ENCODE measurements around the gene TXNL4A.

Gene TXNL4A

DNA sequence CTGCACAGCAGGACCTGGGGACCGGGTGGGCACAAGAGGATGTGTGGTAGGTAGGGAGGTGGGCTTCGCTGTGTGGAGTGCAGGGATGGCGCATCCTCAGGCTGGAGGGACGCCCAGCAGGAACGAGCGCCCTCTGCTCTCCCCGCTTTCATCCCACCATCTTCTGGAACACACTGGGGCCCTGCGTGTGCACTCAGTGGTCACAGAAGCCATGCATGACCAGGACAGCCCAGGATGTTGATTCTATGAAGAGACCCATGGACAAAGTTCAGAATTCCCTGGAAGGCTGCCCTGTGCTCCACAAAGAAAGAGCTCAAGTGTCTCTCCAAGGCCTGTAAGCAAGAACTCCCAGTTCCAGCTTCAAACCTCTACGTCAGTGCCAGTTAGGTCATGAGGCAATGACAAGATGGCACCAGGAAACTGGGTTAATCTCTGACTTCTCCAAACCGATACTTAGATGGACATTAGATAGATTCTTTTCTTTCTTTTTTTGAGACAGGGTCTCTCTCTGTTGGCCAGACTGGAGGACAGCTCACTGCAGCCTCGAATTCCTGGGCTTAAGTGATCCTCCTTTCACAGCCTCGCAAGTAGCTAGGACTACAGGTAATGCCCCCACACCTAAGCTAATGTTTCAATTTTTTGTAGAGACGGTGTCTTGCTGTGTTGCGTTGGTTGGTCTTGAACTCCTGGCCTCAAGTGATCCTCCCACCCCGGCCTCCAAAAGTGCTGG is 40.3 kb downstream of the TXNL4A start:
- DNase-seq, result no peak

DNA sequence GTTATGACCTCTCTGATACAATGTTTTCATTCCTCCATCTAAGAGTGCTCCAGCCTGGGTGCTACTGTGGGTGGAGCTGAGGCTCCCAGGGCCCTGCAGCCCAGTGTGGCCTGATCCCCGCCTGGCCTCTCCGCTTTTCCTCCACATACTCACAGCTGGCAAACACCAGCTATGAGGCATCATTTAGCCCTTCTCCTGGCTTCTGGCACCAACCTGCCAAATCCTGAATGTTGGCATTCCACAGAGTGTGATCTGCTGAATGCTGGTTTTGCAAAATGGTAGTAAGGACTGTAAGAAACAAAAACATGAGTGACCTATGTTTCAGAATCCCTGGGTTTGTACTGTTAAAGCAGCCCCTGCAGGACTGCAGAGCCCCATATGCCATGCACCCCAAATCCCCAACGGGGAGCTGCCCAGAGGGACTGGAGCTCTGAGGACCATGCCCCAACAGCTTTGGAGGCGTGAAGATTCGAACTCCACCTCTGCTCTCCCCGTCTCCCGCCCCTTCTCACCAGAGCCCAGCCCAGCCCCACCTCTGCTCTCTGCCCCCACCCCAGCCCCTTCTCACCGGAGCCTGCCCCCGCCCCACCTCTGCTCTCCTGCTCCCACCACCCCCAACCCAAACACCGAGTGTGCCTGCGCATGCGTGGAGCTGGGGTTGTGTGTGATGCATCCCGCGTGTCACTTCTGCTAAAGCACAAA is 41.2 kb downstream of the TXNL4A start:
- no peak for DNase-seq

DNA sequence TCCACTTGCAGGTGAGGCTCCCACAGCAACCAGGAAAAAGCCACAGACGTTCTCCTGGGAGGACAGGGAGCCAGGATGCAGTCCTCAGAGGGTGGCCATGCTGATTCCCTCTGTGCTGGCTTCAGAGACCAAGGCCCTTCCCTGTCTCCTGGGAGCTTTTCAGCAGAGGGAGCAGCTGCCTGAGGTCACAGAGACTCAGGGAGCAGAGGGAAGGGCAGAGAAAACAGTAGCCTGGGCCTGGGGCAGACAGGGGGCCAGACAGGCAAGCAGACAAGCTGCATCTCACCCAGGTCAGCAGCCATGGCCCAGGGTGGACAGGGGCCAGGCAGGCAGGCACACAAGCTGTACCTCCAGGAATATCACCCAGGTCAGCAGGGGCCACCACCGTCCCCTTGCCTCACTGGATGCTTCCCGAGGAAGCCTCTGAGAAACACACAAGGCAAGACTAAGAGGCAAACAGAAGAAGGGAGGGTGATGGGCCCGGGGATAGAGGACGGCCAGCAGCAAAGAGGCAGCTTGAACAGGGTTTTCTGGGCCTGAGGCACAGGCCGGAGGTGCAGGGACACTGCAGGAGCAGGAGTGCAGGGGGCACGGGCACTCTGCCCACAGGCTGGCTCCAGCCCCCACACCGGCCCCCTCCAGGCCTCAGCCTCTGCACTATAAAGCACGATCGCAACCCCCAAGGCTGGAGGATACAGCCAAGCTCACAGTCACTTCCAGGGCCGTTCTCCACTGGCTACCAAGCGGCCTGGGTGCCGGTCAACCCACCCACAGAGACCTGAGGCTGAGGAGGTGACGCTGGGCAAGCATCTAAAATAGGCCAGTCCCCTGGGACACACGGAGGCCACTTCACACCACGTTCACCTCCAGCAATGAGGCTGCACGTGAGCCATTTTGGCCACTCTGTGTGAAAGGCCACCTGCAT is 43.0 kb downstream of the TXNL4A start:
- DNase-seq, result no peak

DNA sequence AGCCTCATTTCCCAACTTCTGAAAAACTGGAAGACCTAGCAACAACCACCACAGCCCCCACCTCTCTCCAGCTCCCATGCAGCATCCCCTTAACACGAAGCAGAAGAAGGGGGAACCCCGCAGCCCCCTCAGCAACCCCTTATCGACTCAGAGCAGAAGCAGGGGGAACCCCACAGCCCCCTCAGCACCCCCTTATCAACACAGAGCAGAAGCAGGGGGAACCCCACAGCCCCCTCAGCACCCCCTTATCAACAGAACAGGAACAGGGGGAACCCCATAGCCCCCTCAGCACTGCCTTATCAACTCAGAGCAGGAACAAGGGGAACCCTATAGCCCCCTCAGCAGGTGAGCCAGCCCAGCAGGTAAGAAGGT is 43.6 kb downstream of the TXNL4A start:
- no peak for DNase-seq

DNA sequence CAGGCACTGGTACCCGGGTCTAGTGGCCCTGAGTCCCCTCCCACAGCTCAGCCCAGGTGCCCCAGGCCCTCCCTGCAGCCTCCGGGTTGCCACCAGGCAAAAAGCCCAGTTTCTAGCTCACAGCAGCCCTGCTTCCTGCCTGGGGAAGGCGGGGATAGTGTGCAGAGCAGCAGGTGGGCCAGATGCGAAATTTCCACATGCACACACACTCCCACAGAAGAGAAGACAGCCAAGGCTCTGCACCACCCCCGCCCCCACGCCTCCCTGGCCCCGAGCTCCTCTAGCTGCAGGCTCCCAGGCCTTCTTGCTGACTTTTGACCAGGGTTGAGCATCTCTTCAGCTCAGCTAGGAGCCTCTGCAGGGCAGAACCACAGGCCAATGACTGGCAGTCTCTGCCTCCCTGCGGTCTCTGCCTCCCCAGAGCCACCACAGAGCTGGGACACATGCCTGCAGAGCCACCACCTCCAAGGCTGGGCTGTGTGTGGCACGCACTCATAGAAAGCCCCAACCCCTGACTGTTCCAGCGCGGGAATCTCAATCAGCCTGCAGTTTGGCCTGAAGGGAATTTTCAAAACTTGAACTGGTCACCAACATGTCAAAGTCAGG is 44.1 kb downstream of the TXNL4A start:
- DNase-seq, result no peak

DNA sequence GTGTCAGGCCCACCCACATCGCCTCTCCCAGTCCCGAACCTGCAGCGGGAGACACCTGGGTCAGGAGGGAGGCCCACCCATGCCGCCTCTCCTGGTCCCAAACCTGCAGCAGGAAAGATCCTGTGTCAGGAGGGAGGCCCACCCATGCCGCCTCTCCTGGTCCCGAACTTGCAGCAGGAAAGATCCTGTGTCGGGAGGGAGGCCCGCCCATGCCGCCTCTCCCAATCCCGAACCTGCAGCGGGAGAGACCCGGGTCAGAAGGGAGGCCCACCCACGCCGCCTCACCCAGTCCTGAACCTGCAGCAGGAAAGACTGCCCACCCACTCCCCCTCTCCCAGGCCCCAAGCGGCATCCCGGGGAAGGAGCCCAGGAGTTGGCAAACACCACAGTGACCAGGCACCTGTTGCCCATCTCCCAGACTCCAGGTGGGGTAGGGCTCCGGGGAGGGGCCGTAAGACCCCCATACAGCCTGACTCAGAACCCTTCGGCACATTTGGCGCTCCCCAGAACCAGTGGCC is 44.7 kb downstream of the TXNL4A start:
- DNase-seq, result no peak

DNA sequence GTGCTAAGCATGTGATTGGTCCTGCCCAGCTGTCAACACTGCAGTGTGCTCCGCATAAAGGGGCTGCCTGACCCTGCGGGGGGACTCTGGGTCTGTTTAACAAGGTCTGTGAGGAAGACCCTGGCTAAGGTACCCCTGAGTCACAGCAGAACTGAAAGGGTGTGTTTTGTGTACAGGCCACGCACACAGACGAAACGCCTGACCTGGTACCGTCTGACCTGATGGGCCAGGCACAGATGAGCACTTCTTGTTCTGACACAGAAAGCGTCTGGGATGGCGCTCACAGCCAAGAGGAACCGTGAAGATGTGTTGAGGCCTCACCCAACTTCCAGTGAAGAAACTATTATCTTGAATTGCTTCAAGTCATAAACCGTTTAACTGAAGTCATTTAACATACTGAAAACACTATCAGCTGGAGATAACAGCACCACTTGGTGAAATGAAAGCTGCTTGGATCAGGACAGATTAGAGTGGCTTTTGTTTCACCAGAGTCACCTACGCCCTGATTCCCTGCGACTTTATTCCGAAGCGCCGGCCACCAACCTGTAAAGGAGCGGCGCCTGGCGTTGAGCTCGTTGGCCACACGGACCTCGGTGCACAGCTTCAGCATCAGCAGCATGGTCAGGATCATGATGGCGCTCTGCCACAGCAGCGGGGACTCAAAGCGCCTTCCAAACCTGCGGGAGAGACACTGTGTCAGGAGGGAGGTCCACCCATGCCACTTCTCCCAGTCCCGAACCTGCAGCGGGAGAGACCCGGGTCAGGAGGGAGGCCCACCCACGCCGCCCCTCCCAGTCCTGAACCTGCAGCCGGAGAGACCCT is 45.4 kb downstream of the TXNL4A start:
- DNase-seq, result no peak

DNA sequence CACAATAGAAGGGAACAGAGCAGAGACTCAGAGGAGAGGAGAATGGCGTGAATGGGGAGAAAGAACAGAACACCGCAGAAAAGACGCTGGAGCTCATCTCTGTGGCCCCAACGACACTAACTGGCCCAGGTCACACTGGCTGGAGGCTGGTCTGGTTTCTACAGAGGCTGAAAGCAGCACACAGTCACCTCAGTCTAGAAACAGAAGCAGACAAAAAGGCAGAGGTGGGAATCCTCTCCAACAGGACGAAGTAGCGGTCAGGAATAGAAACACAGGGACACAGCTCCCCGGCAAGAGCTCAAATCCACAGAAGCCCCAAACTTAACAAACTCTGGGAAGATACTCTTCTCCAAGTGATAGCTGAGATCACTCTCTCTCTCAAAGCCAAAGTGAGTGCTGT is 46.2 kb downstream of the TXNL4A start:
- no peak for DNase-seq

DNA sequence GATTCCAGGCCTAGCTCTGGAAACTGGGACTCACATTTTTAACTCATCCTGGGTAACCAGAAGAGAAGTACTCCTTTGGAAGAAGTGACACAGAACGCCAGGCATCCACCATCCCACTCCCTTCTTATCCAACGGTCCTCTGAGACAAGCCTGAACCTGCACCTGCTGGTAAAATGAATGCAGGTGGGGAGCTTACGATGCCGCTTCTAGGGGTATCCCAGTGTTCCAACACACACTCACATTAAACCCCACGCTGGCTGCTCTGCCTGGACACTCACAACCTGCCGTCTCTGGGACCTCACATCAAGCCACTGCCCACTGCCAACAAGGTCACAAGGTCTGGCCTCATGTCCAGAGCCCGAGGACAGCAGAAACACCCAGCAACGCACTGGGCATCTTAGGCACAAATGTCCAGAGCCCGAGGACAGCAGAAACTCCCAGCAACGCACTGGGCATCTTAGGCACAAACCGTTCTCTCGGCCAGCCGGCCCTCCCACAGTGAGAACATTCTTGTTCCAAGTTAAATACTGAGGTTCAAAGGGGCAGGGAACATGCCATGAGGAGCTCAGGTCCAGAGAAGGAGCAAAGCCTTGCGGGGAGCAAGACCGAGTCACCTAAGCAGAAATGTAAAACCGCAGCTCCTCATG is 46.8 kb downstream of the TXNL4A start:
- no peak for DNase-seq

DNA sequence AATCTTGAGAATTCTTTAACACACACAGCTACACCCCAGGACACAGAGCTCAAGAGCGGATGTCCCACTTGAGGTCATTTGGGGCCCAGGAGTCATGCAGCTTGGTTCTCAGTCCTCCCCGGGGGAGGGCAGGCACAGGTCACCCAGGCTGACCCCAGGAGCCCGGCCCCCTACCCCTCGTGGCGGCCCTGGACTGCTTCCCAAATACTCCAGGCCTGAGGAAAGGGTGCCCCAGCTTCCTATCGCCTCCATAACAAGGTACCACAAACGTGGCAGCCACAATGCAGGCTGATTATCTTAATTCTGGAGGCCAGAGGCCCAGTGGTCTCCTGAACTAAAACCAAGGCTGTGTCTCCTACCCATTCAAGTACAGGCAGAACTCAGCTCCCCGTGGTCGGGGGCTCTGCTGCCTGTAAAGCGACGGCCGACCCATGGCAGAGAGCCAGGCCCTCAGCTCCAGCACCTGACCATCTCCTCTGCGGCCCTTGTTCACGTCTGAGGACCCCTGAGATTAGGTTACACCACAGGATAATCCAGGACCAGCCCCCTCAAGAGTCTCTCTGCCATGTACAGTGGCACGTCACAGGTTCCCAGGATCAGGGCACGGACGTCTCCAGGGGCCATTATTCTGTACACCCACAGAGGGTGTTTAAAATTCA is 47.4 kb downstream of the TXNL4A start:
- DNase-seq, result no peak

DNA sequence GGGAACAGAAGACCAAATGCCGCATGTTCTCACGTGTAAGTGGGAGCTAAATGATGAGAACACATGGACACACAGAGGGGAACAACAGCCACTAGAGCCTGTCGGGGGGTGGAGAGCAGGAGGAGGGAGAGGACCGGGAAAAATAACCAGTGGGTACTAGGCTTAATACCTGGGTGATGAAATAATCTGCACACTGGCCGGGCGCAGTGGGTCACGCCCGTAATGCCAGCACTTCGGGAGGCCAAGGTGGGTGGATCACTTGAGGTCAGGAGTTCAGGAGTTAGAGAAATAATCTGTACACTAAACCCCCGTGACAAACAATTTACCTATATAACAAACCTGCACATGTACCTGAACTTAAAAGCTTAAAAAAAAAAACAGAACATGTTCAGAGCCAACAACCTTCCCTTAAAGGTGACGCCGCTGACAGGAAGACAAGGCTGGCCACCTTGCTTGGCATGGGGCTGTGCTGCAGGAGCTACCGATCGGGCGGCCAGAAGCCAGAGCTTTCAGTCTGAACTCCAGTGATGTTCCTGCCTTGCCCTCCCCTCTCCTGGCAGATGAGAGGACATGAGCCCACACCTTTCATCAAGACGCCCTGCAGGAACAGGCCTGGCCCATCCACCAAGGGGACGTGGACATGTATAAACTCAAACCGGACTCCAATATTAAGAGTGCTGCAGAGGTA is 48.1 kb downstream of the TXNL4A start:
- no peak for DNase-seq

DNA sequence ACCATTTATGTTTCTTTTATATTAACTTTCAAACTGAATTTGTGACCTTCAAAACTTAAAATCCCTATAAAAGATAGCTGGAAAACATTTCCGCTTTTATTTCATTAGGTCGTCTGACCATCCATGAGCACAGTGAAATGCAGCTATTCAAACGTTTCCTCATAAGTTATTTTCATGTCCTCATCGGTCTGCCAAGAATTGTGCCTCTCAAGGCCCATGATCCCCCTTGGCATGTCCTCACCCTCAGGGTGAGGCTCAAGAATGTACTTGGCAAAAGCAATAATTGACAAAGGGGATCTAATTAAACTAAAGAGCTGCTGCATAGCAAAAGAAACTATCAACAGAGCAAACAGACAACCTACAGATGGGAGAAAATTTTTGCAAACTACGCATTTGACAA is 49.3 kb downstream of the TXNL4A start:
- DNase-seq, result no peak

DNA sequence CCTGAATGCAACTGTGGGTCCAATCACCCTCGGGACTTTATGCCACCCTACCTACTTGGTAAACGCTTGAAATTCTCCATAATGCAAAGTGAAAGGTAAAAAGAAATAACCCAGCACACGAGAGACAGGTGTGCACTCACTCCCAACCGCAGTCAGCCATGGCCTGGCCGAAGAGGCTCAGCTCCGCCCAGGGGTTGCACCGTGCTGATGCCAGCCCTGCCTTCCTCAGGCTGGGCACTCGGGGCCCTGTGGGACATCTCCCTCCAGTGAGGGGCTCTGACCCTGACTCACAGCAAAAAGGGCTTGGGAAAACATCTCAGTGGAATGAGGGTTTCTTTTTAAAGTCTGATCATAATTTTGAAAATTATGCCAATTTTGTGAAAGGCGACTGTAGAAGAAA is 50.2 kb downstream of the TXNL4A start:
- DNase-seq, result no peak

DNA sequence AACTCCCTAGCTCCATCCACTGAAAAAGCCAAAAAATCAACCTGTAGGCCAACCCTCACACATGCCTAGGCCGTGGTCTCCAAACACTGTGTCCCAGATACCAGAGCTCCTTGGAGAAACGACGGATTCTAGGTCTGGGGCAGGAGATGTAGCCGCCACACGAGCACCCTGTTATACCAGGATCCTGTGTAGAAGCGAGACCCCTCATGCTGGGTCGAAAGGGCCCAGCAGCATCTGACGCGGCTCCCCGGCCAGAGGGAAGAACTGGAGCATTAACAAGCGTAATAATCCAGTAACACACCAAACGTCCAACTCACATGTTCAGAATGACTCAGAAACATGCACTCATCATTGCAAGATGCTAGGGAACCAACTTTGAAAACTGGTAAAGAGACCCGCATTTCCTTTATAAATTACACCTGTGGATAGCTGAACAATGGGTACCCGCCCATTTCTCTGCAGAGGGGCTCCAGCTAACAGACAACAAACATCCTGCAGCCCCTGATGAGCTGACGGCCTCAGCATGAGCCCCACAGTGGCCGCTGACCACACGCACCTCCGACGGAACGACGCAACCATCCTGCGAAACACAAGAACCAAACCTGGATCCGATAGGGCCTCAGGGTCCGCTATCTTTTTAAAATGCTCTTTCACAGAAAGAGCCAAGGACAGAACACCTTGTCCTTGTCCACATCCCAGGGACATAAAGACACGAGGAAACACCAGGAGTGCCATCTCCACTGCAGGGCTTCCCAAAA is 51.1 kb downstream of the TXNL4A start:
- DNase-seq, result no peak

DNA sequence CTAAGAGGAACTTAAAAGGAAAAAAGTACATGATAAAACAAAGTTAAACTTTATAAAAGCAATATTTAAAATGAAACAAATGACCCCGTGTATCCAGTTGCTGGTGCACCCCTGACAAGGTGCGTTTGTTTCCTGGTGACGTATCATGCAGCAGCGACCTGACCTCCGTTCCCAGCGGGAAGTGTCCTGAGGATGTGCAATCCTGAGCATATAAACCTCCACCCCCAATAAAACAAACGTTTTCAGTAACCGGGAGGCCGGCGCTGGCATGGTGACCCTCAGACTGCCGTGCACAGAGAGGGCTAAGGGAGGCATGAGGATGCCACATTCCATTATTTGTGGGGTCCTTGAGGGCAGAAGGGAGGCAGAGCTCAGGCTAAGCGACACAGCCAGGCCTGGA is 51.7 kb downstream of the TXNL4A start:
- DNase-seq, result no peak

DNA sequence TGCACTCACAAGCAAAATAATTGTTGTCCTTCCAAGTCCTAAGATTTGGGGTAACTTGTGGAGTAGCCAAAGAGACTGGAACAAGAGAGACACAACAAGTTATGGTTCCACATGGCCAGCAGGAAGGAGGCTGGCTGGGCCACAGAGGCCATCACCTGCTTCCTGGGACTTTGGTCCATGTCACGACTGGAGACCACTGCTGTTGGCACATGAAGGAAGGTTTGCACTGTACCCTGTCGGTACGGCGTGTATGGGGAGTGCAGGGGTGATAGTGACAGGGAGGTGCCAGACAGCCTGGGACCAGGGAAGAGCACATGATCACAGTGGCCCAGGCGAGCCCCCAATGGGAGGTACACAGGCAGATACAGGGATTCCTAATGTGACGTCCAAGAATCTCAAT is 52.4 kb downstream of the TXNL4A start:
- no peak for DNase-seq

DNA sequence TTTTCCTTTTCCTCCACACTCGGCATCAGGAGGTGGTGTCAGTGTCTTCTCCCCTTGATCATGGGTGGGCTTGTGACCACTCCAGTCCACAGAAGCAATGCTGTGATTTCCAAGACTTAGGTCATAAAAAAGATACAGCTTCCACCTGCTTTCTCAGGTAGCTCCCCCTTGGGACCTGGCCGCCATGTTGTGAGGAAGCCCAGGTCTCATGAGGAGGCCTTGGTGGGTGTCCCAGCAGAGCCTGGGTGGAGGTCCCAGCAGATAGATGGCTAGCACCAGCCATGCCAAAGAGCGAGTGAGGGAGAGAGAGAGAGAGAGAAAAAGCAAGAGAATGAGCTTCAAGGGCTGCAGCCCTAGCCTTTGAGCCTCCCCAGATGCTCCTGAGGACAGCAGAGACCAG is 52.9 kb downstream of the TXNL4A start:
- no peak for DNase-seq

DNA sequence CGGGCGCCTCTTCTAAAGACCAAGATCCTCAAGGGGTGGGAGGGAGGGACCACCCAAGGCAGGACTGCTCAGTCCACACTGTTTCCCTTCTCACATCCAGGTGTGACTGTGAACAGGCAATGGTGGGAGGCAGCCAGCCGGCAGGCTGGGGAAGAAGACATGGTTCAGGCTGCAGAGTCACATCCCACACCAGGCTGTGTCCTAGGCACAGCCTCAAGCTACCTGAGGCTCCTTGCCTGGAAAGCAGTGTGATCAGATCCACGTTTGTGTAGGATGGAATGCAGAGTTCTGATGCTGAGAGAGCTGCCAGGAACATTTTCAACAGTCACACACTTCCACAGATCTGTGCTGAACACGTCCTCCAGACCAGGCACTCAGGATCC is 53.3 kb downstream of the TXNL4A start:
- DNase-seq, result no peak

DNA sequence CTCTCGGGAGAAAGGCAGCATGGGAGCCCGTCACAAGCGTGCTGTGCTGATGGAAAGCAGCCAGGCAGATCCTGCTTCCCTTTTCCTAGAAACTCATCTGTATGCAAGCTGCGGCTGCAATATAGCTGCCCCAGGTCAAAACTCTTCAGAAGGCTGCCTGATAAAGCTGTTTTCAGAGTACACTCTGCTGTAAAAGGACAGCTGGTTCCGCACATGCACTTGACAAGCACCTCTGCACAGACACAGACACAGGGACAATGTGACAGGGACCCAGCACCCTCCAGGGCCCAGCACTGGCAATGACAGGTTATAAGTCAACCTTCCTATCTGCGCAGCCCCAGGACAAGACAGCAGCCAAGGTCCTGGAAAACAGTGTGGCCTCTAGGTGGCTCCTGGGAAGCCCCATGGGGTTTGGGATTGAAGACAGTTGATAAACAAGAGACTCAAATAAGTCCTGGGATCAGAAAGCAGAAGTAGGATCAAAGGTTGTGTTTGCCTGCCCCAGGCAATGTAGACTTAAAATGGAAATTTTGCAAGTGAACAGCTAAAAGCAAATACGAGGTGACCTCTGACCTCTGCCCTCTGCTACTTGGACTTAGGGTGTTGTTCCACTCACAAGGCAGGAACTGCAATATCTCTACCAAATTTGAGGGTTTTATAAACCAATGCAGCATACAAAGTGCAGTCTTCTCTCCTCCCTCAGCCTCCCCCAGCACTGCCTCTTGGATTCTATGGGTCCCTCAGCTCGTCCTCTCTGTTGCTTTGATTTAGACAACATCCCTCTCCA is 53.9 kb downstream of the TXNL4A start:
- no peak for DNase-seq

All from CD4-positive, alpha-beta T cell treated with Interleukin-10 for 1 hour (primary cell).